Lung (tissue), 12 donors: ENCODE measurements around the gene PEX14. TPM values are rescaled to one million over a fixed set of nuclear protein-coding genes. Genes with fewer than 3 reads are reported as not detected.

Experiments used
- ATAC-seq: fragments of 200-7000 bp; cut with Tn5 transposase; one replicate; pipeline ENCODE4 v1.9.1; 2020; ENCODE audit warnings: moderate number of reproducible peaks; ENCODE audit not compliant: insufficient read depth, low FRiP score
- DNase-seq, 3 donors: peaks; one replicate each; pipeline ENCODE4 v3.0.0-alpha.2; 2013 to 2017
- H3K27ac ChIP-seq, 2 donors: one replicate each; pipeline ENCODE4 v1.5.1; 2013; ENCODE audit warnings: mild to moderate bottlenecking in 2 of 2, moderate library complexity in 2 of 2, control low read depth in 1 of 2, inconsistent platforms in 1 of 2, low read depth in 1 of 2, low read length in 1 of 2
- H3K27me3 ChIP-seq, 3 donors: one replicate each; pipeline ENCODE4 v1.5.1; 2013; ENCODE audit warnings: low read length in 2 of 3; ENCODE audit not compliant: control insufficient read depth in 3 of 3, insufficient read depth in 3 of 3
- H3K36me3 ChIP-seq, 4 donors: one replicate each; pipeline ENCODE4 v1.5.1; 2013; ENCODE audit warnings: low read length in 4 of 4, mild to moderate bottlenecking in 1 of 4, moderate library complexity in 1 of 4; ENCODE audit not compliant: control insufficient read depth in 4 of 4, insufficient read depth in 4 of 4
- H3K4me1 ChIP-seq, 5 donors: one replicate each; pipeline ENCODE4 v1.5.1; 2013; ENCODE audit warnings: low read length in 5 of 5, mild to moderate bottlenecking in 2 of 5, moderate library complexity in 1 of 5; ENCODE audit not compliant: control insufficient read depth in 5 of 5, insufficient read depth in 5 of 5
- H3K4me3 ChIP-seq: one replicate; pipeline ENCODE4 v1.5.1; 2013; ENCODE audit warnings: mild to moderate bottlenecking, control low read depth, moderate library complexity
- H3K9ac ChIP-seq, 2 donors: one replicate each; pipeline ENCODE4 v1.5.1; 2013; ENCODE audit warnings: low read length in 2 of 2, control low read depth in 1 of 2; ENCODE audit not compliant: insufficient read depth in 1 of 2
- H3K9me3 ChIP-seq, 4 donors: one replicate each; pipeline ENCODE4 v1.5.1; 2013; ENCODE audit warnings: low read length in 3 of 4, mild to moderate bottlenecking in 1 of 4, moderate library complexity in 1 of 4; ENCODE audit not compliant: control insufficient read depth in 4 of 4, insufficient read depth in 3 of 4
- CTCF ChIP-seq: IDR thresholded peaks from 2 replicates; pipeline ENCODE4 v1.5.1; 2012; ENCODE audit warnings: mild to moderate bottlenecking; ENCODE audit errors: control extremely low read depth, extremely low read depth
- WGBS, 2 donors: extraction: QIAGEN DNeasy Blood & Tissue Kit; methylation state at CpG; one replicate each; pipeline ENCODE4 v1.1.7; 2013; 5-methylcytosine and 5-hydroxymethylcytosine counted together
- polyA plus RNA-seq, 2 donors: library from polyadenylated mRNA; stranded (reverse); fragments of 200-250 nt; gene quantifications; one replicate each; pipeline ENCODE4 v1.2.1, GENCODE V29; 2013
- total RNA-seq, 2 donors: library from RNA; depleted of rRNA in 1 of 2; stranded (reverse); fragments of >200 nt in 1 of 2; gene quantifications; one replicate each; pipeline ENCODE4 v1.2.1, GENCODE V29; 2014 to 2021
- donor health status: control.
- donor health status: control.
- donor health status: Bipolar disorder and iron deficiency.
- donor health status: healthy.
- donor health status: DM: yes; HTN: yes; CAD: no.

Gene PEX14
- total and polyA plus RNA-seq, 4 donors = 18.1 to 29.2 (median 20.8) TPM

GRCh38 chr1:10659218-10659617 lies 184.5 kb downstream of the PEX14 start:
- Histone ChIP-seq H3K9ac (no peak overlapping the region), H3K9me3 (no peaks in the 10 kb centered on the region), H3K4me1 (peaks cover 0 to 22% (median 18%) of the 10 kb centered on the region in 5 donors), H3K27ac (peak overlapping the region in 1 of 2 donors; percentile 57), H3K27me3 (no peaks in the 10 kb centered on the region), H3K36me3 (peaks cover 0 to 52% (median 0%) of the 10 kb centered on the region in 4 donors), H3K4me3 (no peak overlapping the region)
- no peak for DNase-seq
- no peak for ATAC-seq
- no peak for TF ChIP-seq CTCF
- WGBS, 2 donors = 96 to 97% methylated on average over 18 of the region's 18 CpGs

- no peak for DNase-seq
Observed at GRCh38 chr1:10659646-10660540, 185.1 kb downstream of the PEX14 start.

GRCh38 chr1:10661453-10661852 lies 186.7 kb downstream of the PEX14 start:
- no peak for DNase-seq
- no peaks in the 10 kb centered on the region for H3K27me3 ChIP-seq
- H3K27ac ChIP-seq = no peak overlapping the region
- no peak overlapping the region for H3K4me3 ChIP-seq
- TF ChIP-seq CTCF = no peak
- peaks cover 0 to 49% (median 2%) of the 10 kb centered on the region in 4 donors for H3K36me3 ChIP-seq
- 95% methylated on average over 5 of the region's 5 CpGs for WGBS, 2 donors
- H3K9me3 ChIP-seq = peaks cover 0 to 1% (median 0%) of the 10 kb centered on the region in 4 donors
- no peak for ATAC-seq
- H3K4me1 ChIP-seq = peaks cover 0 to 37% (median 18%) of the 10 kb centered on the region in 5 donors
- H3K9ac ChIP-seq = no peak overlapping the region

More at GRCh38 chr1:10659646-10660540, 185.1 kb downstream of the PEX14 start:
- Histone ChIP-seq H3K36me3 (peaks cover 0 to 51% (median under 1%) of the 10 kb centered on the region in 4 donors), H3K9ac (no peak overlapping the region), H3K4me3 (no peak overlapping the region), H3K27me3 (no peaks in the 10 kb centered on the region), H3K27ac (peak overlapping the region in 1 of 2 donors; percentile 63), H3K9me3 (peaks cover 0 to 1% (median 0%) of the 10 kb centered on the region in 4 donors), H3K4me1 (peaks cover 0 to 24% (median 18%) of the 10 kb centered on the region in 5 donors)
- ATAC-seq = peak; percentile 16
- WGBS, 2 donors = 78 to 92% methylated on average over 52 of the region's 52 CpGs
- no peak for TF ChIP-seq CTCF
